Stimulated activated CD4-positive, alpha-beta T cell treated with anti-CD3 and anti-CD28 coated beads, Interleukin-4, amount 100 ng/mL, for 4 hours (primary cell): ENCODE measurements around the gene LGALS4.
"Not testable (repeated sequence)": the region's sequence is repeated elsewhere in the genome, so short reads cannot be mapped to it uniquely, and the experiment has no call there.

Source experiments
- DNase-seq, 2 experiments: peaks; one replicate each; pipeline ENCODE4 v3.0.0-alpha.2; 2020

The LGALS4 gene

DNA sequence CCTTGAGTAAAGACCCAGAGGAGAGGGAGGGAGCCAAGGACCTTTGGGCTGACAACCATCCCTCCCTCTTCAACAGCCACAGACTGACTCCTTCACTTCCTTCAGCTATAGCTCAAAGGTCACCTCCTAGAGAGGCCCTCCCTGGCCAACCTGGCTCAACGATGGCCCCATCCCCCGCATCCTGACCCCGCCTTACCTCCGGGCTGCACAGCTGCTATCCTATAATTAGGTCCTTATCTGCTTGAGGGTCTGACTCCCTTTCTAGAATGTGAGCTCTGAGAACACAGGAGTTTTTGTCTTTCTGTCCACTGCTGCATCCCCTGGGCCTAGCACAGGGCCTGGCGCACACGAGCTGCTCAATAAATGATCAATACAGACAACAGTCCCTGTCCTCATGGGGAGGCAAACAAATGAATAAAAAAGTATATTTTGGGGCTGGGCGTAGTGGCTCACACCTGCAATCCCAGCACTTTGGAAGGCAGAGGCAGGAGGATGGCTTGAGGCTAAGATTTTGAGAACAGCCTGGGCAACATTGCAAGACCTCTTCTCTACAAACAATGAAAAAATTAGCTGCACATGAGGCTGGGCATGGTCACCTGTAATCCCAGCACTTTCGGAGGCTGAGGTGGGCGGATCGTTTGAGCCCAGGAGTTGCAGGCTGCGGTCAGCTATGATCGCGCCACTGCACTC lies 6.6 kb upstream of the LGALS4 start:
- no peak for DNase-seq

DNA sequence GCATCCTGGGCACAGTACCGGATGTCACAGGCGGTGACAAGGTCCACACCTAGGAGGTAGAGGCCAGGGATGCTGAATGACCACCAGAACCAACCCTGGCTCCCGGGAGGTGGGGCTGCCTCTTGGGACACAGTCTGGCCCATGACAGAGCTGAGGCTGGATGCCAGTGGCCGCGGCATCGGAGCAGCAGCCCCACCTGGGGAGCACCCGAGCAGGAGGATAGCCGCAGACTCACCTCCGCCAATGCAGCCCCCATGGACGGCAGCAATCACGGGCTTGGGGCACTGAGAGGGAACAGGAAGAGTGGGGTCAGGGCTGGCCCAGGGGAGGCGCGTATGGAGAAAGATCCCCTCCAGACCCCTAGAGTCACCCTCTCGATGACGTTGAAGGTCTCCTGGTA lies 4.3 kb upstream of the LGALS4 start:
- DNase-seq, result no peak

DNA sequence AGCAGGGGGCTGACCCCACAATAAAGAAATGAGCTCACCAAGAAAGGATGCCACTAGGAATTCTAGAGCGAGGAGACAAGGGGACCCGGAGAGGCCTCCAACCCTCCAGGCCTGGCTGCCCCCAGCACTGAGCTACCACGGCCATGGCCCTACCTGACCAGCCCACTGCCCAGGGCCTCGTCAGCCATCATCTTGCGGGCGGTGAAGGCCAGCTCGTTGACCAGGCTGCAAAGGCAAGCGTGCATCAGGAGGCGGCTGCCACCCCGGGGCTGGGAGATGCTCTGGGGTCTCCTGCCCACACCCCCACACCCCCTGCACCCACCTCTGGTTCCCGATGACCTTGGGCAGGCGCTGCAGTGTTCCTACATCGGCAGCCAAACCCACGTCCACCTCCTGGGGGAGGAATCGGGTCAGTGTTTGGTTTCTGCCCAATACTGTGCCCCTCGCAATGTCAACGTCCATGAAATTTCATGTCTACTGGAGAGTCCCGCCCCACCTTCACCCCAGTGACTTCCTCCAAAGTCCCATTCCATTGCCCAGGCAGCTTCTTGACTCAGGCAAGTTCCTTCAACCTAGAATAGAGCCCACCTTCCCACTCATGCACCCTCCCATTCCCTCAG lies 3.5 kb upstream of the LGALS4 start:
- no peak for DNase-seq

DNA sequence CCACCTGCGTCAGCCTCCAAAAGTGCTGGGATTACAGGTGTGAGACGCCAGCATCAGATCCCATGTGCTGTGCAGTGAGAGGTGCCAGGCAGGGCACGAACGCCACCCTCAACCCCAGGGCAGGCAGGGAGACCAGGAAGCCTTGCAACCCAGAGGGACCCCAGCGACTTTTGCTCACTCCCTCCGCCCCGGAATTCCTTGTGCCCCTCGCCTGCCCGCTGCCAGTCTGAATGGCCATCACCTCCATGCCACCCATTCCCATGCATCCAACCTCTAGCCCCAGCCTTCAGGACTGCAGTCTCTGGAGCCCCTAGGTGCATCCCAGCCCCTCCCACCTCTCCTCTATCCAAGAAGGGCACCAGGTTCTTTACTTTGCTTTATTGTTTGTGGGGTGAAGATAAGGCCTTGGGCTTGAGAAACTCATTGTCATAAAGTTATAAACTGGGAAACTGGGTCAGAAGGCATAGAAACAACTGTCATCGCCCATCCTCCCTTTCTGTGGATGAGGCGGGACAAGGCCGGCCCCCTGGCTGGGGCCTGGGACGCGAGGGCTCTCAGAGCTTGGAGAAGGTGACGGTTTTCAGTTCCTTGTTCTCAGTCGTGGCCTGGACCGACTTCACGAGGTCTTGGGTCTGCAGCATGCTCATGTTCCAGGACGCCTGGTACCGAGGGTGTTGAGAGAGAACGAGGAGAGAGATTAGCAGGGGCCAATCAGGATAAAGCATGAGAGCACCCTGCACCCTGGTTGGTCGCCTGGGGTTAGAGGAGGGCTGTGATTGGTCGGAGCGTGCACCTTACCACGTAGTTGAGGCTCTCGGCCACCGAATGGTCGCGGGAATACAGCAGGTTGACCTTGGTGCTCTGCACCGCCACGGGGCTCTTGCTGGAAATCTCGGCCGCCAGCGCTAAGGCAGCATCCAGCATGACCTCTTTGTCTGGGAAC lies 2.6 kb upstream of the LGALS4 start:
- DNase-seq, result no peak

DNA sequence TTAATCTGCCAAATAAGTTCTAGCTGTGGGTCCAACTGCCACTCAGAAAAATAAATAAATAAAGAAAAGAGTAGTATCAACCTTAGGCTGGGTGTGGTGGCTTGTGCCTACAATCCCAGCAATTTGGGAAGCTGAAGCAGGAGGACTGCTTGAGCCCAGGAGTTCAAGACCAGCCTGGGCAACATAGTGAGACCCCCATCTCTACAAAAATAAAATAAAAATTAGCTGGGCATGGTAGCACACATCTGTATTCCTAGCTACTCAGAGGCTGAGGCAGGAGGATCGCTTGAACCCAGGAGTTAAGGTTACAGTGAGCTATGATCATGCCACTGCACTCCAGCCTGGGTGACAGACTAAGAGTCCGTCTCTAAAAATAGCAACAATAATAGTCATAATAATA lies 1.2 kb upstream of the LGALS4 start:
- not testable (repeated sequence) for DNase-seq

DNA sequence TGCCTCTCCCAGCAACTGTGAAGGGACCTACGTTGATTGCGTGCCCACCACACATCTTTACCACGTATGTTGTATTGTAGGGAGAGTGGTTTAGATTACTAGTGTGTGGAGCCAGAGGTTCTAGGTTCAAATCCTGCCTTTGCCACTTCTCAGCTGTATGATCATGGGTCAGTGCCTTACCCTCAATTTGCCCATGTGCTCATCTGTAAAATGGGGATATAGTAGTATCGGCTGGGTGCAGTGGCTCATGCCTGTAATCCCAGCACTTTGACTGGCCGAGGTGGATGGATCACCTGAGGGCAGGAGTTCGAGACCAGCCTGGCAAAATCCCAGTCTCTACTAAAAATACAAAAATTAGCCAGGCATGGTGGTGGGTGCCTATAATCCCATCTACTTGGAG lies 578 bp upstream of the LGALS4 start:
- DNase-seq, result no peak

DNA sequence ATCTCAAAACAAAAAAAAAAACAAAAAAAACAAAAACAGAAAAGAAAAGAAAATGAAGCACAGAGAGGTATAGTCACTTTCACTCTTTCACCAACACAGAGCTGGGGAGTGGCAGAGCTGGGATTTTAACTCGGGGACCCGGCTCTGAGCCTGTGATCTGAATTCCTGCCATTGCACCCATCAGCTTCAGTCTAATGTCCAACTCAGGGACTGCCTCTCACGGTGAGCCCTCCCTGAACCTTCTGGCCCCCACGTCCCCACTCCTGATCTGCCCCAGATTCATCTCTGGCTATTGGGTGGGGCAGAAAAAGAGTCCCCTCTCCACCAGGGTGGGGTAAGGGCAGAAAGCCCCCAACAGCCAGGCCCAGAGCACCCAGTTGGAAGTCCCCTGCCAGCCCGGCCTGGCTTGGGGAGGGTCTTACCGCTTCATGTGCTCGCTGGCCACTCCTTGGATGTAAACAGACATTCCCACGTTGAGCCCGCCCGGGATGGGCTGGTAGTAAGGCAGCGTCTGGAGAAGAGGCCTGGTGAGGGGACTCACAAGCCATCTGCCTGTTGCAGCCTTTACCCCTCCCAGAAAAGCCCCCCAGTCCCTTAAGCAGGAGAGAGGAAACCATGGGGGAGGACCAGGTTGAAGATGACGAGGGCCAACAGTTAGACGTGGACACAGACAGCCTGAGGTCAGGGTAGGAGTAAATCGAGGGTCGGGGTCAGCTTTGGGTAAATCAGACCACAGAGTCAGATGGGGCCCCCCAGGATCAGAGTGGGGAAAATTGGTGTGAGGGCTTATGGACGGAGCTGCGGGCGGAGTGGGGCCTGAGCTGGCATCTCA lies 520 bp downstream of the LGALS4 start:
- no peak for DNase-seq

DNA sequence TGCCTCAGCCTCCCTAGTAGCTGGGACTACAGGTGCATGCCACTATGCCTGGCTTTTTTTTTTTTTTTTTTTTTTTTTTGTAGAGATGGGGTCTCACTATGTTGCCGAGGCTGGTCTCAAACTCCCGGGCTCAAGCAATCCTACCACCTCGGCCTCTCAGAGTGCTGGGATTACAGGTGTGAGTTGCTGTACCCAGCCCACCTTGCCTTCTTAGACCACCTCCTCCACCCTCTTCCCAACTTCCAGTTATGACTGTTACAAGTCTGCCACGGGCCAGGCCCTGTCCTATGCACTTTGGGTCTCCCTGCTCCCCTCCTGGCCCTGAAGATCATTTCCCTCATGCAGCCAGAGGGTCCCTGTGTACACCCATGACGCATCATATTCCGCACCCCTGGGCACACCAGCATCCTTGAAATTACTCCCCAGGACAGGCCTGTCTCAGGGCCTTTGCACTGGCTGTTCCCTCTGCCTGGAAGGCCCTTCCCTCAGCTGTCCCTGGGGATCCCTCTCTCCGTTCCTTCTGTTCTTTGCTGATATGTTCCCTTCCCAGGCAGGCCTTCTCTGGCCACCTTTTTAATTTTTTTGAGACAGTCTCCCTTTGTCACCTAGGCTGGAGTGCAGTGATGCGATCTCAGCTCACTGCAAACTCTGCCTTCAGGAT lies 3.0 kb downstream of the LGALS4 start:
- DNase-seq, result no peak

DNA sequence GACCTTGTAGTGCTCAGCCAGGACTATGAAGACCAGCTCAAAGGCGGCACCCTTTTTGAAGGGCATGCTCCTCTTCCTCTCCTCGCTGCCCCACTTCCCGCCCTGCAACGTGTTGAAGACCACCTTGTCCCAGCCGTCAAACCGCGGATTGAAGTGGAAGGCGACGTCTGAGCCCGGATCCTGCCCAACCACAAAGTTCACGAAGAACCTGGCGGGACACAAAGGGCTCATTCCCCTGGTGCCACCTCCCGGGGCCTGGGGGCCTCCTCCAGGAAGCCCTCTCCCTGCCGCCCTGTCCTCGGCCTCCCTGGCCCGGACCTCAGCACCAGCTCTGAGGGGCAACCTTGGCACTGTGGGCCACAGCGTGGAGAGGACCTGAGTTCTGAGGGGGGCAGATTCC lies 4.0 kb downstream of the LGALS4 start:
- no peak for DNase-seq

DNA sequence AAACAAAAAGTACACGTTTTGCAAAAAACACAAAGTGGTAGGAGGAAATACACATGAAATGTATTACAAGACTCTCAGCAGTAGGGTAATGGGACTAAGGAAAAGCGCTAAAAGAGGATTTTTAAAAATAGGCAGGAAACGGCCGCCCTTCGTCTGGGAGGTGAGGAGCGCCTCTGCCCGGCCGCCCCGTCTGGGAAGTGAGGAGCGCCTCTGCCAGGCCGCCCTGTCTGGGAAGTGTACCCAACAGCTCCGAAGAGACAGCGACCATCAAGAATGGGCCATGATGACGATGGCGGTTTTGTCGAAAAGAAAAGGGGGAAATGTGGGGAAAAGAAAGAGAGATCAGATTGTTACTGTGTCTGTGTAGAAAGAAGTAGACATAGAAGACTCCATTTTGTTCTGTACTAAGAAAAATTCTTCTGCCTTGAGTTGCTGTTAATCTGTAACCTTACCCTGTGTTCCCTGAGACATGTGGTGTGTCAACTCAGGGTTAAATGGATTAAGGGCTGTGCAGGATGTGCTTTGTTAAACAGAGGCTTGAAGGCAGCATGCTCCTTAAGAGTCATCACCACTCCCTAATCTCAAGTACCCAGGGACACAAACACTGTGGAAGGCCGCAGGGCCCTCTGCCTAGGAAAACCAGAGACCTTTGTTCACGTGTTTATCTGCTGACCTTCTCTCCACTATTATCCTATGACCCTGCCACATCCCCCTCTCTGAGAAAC lies 5.2 kb downstream of the LGALS4 start:
- DNase-seq, result not testable (repeated sequence)

DNA sequence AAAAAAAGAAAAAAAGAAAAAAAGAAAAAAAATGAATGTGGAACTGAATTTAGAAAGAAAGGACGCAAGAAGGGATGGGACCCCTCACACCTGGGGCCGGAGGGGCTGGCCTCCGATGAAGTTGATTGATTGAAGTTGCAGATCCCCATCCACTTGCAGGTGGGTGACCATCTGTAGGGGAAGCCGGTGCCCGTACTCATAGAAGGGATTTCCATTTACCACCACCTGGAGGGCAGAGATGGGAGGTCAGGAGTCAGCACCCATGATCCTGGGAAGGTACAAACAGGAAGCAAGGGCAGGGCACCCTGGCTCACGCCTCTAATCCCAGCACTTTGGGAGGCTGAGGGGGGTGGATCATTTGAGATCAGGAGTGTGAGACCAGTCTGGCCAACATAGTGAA lies 6.4 kb downstream of the LGALS4 start:
- DNase-seq, result no peak

DNA sequence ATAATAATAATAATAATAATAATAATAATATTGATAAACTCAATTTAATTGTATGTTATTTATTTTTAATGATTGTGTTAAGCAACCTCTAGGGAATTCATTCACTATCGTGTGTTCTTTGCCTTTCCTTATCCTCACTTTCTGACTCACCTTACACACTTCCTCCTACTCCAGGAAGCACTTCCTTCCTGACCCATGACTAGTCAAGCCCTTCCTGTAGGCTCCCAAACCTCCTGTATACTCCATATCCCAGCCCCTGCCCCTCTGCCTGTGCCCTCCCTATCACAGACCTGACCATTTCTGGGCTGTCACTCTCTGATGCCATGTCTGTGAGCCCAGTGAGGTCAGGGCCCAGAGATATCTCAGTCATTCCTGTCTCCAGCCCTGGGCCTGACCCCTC lies 7.6 kb downstream of the LGALS4 start:
- no peak for DNase-seq

DNA sequence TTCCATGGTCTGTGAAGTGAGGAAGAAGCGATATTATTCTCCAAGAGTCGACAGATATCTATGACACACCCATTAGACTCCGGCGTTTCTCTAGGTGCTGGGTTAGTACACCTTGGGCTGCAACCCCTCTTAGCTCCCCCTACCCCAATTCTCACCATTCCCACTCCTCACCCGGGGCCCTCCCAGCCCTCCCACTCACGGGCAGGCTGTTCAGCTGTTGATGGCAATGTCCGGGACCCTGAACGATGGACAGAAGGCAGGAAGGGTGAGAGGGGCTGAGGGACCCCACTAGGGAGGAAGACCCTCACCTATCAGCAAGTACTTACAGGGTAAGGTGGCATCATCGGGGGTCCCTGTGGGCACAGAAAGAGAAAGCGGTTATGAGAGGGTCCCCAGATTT lies 9.2 kb downstream of the LGALS4 start:
- no peak for DNase-seq

DNA sequence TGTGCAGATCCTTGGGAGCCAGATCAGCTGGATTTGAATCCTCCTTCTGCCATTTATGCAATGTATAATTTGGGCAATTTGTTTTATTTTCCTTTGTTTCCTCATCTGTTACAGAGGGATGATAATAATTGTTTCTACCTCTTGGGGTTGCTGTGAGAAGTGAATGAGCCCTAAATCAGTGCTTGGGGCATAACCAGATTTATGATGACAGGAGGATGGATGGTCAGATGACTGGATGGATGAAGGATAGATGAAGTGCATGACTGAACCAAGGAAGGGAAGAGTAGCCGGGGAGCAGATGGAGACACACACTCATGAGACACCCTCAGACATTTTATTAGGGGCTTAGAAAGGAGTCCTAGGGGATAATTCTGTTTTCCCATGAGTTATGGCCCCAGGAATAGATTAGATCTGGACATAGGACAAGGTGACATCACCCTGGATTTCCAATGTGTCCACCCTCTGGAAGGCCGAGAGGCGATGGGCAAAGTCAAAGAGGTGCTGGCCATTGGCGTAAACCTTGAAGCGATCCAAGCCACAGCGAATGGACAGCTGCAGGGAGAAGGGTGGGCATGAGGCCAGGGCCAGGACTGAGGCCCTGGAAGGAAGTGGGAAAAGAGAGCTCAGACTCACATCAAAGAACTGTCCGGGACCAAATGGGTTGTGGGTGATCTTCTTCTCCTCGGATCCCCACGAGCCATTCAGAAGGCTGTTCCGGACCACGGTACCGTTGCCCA lies 11.2 kb downstream of the LGALS4 start:
- DNase-seq, result no peak

DNA sequence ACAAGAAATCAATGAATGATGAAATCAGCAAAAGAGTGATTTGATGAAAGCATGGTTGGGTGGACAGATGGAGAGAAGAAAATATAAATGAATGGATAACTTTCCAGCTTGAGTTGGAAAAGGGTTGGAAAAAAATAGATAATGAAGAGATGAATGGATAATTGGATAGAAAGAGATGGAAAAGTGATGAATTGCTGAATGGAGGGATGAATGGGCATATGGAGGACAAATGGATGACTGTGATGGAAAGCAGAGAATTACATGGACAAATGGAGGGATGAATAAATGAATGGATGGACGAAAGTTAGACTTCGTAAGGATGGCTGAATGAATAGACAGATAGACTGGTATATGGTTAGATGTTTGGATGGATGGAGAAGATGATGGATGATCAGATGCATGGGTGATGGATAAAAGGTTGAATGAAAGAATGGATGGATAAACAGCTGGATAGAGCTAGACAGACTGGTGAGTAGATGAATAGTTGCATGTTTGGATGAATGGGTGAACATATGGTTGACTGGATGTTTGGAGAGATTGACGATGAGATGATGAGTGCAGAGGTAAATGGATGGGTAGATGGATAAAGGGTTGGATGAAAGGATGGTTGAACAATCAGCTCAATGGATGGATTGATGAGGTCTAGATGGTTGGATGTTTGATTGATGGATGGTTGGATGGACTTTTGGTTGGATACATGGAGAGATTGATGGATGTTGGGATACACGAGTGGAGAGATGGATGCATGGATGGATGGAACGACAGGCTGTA lies 12.0 kb downstream of the LGALS4 start:
- no peak for DNase-seq

DNA sequence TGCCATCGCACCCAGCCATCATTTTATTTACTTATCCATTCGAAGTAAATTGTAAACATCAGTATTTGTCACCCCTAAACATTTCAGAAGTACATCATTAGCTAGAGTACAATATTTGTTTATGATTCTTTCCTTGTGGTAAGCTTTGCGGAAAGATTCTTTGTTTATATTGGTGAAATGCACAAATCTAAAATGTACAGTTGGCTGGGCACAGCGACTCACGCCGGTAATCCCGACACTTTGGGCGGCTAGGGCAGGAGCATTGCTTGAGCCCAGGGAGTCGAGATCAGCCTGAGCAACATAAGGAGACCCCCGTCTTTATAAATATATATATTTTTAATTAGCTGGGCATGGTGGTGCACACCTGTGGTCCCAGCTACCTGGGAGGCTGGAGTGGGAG lies 13.6 kb downstream of the LGALS4 start:
- DNase-seq, result no peak

DNA sequence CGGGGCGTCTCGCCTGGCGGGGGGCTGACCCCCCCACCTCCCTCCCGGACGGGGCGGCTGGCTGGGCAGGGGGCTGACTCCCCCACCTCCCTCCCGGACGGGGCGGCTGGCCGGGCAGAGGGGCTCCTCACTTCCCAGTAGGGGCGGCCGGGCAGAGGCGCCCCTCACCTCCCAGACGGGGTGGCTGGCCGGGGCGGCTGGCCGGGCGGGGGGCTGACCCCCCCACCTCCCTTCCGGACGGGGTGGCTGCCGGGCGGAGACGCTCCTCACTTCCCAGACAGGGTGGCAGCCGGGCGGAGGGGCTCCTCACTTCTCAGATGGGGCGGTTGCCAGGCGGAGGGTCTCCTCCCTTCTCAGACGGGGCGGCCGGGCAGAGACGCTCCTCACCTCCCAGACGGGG lies 15.0 kb downstream of the LGALS4 start:
- DNase-seq, result not testable (repeated sequence)

DNA sequence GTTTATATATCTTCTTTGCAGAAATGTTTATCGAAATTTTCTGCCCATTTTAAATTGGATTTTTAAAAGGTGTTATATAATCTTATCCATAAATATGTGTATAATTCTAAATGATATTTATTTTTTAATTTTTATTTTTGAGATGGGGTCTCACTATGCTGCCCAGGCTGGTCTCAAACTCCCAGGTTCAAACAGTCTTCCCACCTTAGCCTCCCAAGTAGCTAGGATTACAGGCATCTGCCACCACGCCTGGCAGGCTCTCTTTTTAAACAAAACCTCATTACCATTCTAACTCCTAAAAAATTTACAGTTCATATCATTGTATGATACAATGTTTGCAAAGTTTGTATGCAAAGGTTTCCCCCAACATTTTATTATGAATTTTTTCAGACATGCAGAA lies 16.6 kb downstream of the LGALS4 start:
- no peak for DNase-seq

DNA sequence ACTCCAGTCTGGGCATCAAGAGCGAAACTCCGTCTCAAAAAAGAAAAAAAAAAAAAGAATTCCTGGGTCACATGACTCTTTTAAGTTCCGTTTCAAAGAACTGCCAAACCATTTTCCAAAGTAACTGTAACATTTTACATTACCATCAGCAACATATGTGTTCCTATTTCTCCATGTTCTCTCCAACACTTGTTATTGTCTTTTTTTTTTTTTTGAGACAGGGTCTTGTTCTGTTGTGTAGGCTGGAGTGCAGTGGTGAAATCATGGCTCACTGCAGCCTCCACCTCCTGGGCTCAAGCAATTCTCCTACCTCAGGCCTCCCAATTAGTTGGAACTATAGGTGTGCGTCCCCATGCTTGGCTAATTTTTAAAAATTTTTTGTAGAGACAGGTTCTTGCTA lies 17.2 kb downstream of the LGALS4 start:
- no peak for DNase-seq

DNA sequence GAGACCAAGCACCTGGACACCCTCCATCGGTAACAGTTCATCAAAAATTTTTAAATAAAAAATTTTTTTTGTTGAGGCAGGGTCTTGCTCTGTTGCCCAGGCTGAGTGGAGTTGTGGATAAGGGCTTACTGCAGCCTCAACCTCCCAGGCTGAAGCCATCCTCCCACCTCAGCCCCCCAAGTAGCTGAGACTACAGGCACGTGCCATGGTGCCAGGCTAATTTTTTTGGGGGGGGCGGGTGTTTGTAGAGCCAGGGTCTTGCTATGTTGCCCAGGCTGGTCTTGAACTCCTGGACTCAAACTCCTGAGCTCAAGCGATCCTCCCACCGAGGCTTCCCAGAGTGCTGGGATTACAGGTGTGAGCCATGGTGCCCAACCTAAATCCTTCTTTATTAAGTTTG lies 19.1 kb downstream of the LGALS4 start:
- DNase-seq, result no peak
